ENCODE results near the gene IYD.

Gene IYD

DNA sequence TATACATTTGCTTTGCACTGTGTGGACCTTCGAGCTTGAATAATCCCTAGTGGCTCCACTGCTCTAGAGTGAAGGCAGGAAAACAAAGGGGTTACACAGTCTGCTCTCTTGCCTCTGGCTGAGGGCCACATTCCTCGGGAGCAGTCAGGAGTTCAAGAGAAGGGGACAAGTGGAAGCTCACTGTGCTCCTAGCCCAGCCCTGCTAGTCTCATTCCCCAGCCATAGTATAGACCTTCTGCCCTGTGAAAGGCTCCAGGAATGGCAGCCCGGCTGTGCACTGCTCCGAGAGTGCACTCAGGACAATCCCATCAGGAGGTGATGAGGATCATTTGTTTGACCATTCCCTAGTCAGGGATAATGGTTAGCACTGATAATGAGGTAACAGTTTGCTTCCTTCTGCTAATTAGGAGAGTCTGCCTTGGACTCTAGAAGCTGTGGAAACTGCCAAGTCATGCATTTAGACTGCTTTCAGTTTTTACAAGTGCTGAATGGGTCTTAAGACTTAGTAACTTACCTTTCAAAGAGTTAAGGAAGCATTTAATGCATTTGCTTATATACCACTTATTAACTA lies 8.5 kb downstream of the IYD start:
- H3K4me1 ChIP-seq (ENCODE audit: control insufficient read depth, low read depth, low read length), result no peaks in the 10 kb centered on the region
- no peak overlapping the region for H3K27ac ChIP-seq (ENCODE audit: low read length)
- H3K27me3 ChIP-seq (ENCODE audit: control insufficient read depth, insufficient read depth, low read length), result no peaks in the 10 kb centered on the region
- no peak overlapping the region for H3K4me3 ChIP-seq (ENCODE audit: low read length)
- H3K36me3 ChIP-seq (ENCODE audit: control insufficient read depth, low read depth, low read length), result no peaks in the 10 kb centered on the region
- no peaks in the 10 kb centered on the region for H3K9me3 ChIP-seq (ENCODE audit: control insufficient read depth, low read depth, low read length)
- no peak overlapping the region for H3K9ac ChIP-seq (ENCODE audit: low read length)

DNA sequence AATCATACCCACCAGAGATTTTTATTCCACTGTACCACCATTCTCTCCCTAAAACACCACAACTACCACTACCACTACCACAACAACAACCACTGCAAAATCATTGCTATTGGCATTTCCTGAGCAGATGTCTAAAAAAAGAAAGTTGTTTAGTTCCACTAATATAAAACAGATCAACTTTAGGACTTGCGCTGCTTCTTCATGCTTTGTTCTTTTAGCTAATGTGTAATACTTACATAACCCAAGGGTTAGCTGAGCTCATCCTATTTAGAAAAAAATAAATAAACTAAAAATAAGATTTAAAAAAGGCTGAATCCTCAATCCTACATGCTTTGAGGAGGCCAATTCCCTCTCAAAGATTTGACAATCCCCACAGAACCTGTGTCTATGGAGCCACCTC lies 11.4 kb downstream of the IYD start:
- Histone ChIP-seq H3K9me3 (ENCODE audit: control insufficient read depth, low read depth, low read length) (no peaks in the 10 kb centered on the region), H3K4me1 (ENCODE audit: control insufficient read depth, low read depth, low read length) (no peaks in the 10 kb centered on the region), H3K27ac (ENCODE audit: low read length) (no peak overlapping the region), H3K27me3 (ENCODE audit: control insufficient read depth, insufficient read depth, low read length) (no peaks in the 10 kb centered on the region), H3K9ac (ENCODE audit: low read length) (no peak overlapping the region), H3K36me3 (ENCODE audit: control insufficient read depth, low read depth, low read length) (no peaks in the 10 kb centered on the region), H3K4me3 (ENCODE audit: low read length) (no peak overlapping the region)

DNA sequence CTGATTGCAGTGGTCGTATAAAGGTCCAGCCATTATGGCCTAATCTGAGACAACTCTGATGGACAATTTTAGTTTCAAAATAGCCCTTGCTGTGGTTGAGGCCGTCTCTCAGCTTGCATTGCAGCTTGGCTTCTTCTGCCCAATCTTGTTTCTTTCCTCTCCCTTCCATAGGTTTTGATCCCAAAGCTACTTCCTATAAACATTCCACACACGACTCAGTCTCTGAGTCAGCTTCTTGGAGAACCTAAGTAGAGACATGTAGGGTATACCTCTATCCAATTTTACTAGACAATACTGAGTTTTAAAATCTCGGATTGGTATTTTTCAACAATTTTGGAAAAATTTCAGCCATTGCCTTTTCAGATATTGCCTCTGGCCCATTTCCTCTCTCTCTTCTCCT lies 13.4 kb downstream of the IYD start:
- H3K9ac ChIP-seq (ENCODE audit: low read length), result no peak overlapping the region
- no peaks in the 10 kb centered on the region for H3K9me3 ChIP-seq (ENCODE audit: control insufficient read depth, low read depth, low read length)
- H3K27me3 ChIP-seq (ENCODE audit: control insufficient read depth, insufficient read depth, low read length), result no peaks in the 10 kb centered on the region
- H3K27ac ChIP-seq (ENCODE audit: low read length), result no peak overlapping the region
- no peaks in the 10 kb centered on the region for H3K4me1 ChIP-seq (ENCODE audit: control insufficient read depth, low read depth, low read length)
- H3K4me3 ChIP-seq (ENCODE audit: low read length), result no peak overlapping the region
- H3K36me3 ChIP-seq (ENCODE audit: control insufficient read depth, low read depth, low read length), result no peaks in the 10 kb centered on the region

DNA sequence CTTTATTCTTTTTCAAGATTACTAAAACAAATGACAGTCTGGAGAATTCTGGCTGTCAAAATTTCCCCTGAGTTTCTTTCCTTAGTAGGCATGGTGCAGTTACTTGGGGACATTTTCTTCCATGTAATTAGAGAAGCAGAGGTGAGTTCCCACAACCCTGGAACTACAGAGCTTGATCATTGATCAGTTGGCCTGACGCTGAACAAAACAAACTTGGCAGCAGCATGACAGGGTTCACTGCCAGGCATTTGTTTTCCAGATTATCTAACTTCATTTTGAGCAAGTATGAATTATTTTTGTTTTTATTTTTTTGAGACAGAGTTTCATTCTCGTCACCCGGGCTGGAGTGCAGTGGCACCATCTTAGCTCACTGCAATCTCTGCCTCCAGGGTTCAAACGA lies 22.6 kb downstream of the IYD start:
- Histone ChIP-seq H3K4me1 (ENCODE audit: control insufficient read depth, low read depth, low read length) (no peaks in the 10 kb centered on the region), H3K36me3 (ENCODE audit: control insufficient read depth, low read depth, low read length) (no peaks in the 10 kb centered on the region), H3K9ac (ENCODE audit: low read length) (no peak overlapping the region), H3K27ac (ENCODE audit: low read length) (no peak overlapping the region), H3K4me3 (ENCODE audit: low read length) (no peak overlapping the region), H3K9me3 (ENCODE audit: control insufficient read depth, low read depth, low read length) (no peaks in the 10 kb centered on the region), H3K27me3 (ENCODE audit: control insufficient read depth, insufficient read depth, low read length) (peaks cover 10% of the 10 kb centered on the region)

DNA sequence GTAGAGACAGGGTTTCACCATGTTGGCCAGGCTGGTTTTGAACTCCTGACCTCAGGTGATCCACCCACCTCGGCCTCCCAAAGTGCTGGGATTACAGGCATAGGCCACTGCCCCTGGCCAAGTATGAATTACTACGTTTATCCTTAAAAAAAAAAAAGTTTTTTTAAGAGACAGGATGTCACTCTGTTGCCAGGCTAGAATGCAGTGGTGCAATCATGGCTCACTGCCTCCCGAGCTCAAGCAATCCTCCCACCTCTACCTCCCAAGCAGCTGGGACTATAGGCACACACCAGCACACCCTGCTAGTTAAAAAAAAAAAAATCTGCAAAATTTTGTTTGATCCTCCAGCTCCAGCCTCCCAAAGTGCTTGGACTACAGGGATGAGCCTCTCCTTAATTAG lies 23.1 kb downstream of the IYD start:
- H3K4me3 ChIP-seq (ENCODE audit: low read length), result no peak overlapping the region
- no peaks in the 10 kb centered on the region for H3K36me3 ChIP-seq (ENCODE audit: control insufficient read depth, low read depth, low read length)
- no peak overlapping the region for H3K9ac ChIP-seq (ENCODE audit: low read length)
- no peaks in the 10 kb centered on the region for H3K4me1 ChIP-seq (ENCODE audit: control insufficient read depth, low read depth, low read length)
- peaks cover 10% of the 10 kb centered on the region for H3K27me3 ChIP-seq (ENCODE audit: control insufficient read depth, insufficient read depth, low read length)
- H3K27ac ChIP-seq (ENCODE audit: low read length), result no peak overlapping the region
- no peaks in the 10 kb centered on the region for H3K9me3 ChIP-seq (ENCODE audit: control insufficient read depth, low read depth, low read length)

DNA sequence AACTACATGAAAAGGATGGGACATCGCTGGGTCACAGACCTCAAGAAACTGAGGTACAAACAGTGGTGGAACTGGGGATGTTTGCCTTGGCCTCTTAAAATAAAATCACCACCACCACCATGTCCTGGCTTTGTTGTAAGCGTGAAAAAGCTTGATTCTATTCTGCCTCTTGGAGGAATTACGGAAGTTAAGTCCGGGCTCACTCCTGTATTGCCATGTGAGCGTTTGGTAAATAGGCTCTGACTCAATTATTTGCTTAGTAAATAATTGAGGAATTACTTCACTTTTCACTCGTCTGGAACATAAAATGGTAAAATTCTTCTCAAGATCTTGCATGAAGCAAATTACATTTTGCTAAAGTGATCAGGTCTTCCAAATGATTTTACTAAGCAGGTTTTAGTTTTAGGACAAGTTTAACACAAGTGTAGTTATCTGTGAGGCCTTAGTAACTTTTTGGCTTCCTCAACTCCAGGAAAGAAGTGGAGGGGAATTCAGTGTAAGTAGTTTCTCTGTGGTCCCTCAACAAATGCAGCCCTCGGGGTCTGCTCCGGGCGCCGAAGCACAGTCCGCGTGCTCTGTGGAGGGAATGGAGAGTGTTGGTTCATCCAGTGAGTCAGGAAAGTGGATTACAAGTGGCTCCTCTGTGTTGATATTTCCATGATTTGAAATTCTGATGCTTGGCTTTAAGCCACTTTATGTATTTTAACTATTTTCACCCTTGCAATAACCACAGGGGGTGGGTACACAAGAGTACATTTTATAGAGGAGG lies 23.8 kb downstream of the IYD start:
- H3K27me3 ChIP-seq (ENCODE audit: control insufficient read depth, insufficient read depth, low read length), result peaks cover 10% of the 10 kb centered on the region
- no peak overlapping the region for H3K4me3 ChIP-seq (ENCODE audit: low read length)
- H3K36me3 ChIP-seq (ENCODE audit: control insufficient read depth, low read depth, low read length), result no peaks in the 10 kb centered on the region
- H3K4me1 ChIP-seq (ENCODE audit: control insufficient read depth, low read depth, low read length), result no peaks in the 10 kb centered on the region
- H3K27ac ChIP-seq (ENCODE audit: low read length), result no peak overlapping the region
- no peak overlapping the region for H3K9ac ChIP-seq (ENCODE audit: low read length)
- no peaks in the 10 kb centered on the region for H3K9me3 ChIP-seq (ENCODE audit: control insufficient read depth, low read depth, low read length)

DNA sequence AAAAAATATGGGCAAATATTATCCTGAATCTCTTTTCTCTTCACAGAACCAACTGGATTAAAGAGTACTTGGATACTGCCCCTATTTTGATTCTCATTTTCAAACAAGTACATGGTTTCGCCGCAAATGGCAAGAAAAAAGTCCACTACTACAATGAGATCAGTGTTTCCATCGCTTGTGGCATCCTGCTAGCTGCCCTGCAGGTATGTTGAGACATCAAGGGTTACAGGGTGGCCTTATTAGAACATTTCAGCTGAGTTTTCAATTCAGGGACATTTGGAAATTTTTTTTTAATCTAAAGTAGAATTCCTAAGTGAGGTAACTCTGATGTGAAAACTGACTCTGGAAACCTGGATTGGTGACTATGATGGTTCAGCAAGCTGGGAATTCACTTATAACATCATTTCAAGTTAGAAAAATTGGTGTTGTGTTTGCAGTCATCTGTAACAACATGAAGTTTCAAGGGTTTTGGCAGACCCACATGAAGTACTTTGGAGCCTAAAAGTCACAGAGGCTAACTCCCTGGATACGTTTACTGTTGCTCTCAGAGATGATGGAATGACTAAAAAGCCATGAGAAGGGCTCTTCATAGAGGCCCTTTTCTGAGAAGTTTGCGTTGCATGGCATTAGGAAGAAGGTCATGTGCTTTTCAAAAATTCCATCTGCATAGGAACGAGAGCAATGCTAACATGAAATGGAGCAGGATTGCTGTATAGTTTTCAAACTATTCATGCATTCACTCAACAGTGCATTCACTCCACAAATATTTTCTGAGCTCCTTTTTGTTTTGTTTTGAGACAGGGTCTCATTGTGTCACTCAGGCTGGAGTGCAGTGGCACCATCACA lies 25.5 kb downstream of the IYD start:
- H3K4me3 ChIP-seq (ENCODE audit: low read length), result no peak overlapping the region
- H3K9me3 ChIP-seq (ENCODE audit: control insufficient read depth, low read depth, low read length), result no peaks in the 10 kb centered on the region
- no peak overlapping the region for H3K27ac ChIP-seq (ENCODE audit: low read length)
- no peaks in the 10 kb centered on the region for H3K4me1 ChIP-seq (ENCODE audit: control insufficient read depth, low read depth, low read length)
- no peaks in the 10 kb centered on the region for H3K36me3 ChIP-seq (ENCODE audit: control insufficient read depth, low read depth, low read length)
- no peak overlapping the region for H3K9ac ChIP-seq (ENCODE audit: low read length)
- peaks cover 10% of the 10 kb centered on the region for H3K27me3 ChIP-seq (ENCODE audit: control insufficient read depth, insufficient read depth, low read length)

DNA sequence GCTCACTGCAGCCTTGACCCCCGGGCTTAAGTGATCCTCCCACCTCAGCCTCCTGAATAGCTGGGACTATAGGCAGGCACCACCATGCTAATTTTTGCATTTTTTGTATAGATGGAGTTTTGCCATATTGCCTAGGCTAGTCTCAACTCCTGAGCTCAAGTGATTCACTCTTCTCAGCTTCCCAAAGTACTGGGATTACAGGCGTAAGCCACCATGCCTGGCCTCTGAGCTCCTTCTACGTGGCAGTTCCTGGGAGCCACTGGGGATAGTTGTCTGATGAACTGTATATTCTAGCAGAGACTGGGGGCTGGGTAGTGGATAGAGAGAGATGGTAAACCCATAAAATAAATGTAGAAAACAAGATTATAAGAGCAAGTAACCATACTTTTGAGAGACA lies 26.1 kb downstream of the IYD start:
- Histone ChIP-seq H3K4me3 (ENCODE audit: low read length) (no peak overlapping the region), H3K9me3 (ENCODE audit: control insufficient read depth, low read depth, low read length) (no peaks in the 10 kb centered on the region), H3K27ac (ENCODE audit: low read length) (no peak overlapping the region), H3K4me1 (ENCODE audit: control insufficient read depth, low read depth, low read length) (no peaks in the 10 kb centered on the region), H3K9ac (ENCODE audit: low read length) (no peak overlapping the region), H3K36me3 (ENCODE audit: control insufficient read depth, low read depth, low read length) (no peaks in the 10 kb centered on the region), H3K27me3 (ENCODE audit: control insufficient read depth, insufficient read depth, low read length) (peaks cover 10% of the 10 kb centered on the region)

DNA sequence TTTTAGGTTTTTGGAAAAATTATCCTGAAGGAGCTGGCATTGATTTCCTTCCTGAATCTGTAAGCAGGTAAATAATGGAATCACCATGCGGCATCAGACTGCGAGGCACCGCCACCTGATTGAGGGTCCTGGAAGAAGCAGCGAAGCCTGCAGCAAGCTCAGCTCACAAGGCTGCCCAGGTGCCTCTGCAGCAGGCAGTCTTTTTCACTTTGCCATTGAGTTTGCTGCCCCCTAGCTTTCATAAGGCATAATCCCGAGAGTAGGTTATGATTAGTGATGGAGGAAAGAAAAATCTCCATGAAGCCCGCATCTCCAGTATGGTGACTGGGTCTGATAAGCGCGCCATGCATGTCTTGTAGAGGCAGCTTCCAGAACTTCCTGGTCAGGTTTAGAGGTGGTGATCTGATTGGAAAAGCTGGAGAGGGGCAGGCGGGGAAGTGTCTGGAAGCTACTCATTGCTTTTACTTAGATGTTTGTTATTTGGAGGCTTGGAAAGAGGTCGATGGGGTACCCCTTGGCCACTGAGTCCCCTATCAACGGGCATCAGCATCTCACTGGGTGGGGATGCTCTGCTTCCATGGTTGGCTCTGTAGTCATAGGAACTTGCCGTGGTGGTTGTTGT lies 26.7 kb downstream of the IYD start:
- Histone ChIP-seq H3K4me3 (ENCODE audit: low read length) (no peak overlapping the region), H3K4me1 (ENCODE audit: control insufficient read depth, low read depth, low read length) (no peaks in the 10 kb centered on the region), H3K27me3 (ENCODE audit: control insufficient read depth, insufficient read depth, low read length) (peaks cover 10% of the 10 kb centered on the region), H3K36me3 (ENCODE audit: control insufficient read depth, low read depth, low read length) (no peaks in the 10 kb centered on the region), H3K9ac (ENCODE audit: low read length) (no peak overlapping the region), H3K9me3 (ENCODE audit: control insufficient read depth, low read depth, low read length) (no peaks in the 10 kb centered on the region), H3K27ac (ENCODE audit: low read length) (no peak overlapping the region)

DNA sequence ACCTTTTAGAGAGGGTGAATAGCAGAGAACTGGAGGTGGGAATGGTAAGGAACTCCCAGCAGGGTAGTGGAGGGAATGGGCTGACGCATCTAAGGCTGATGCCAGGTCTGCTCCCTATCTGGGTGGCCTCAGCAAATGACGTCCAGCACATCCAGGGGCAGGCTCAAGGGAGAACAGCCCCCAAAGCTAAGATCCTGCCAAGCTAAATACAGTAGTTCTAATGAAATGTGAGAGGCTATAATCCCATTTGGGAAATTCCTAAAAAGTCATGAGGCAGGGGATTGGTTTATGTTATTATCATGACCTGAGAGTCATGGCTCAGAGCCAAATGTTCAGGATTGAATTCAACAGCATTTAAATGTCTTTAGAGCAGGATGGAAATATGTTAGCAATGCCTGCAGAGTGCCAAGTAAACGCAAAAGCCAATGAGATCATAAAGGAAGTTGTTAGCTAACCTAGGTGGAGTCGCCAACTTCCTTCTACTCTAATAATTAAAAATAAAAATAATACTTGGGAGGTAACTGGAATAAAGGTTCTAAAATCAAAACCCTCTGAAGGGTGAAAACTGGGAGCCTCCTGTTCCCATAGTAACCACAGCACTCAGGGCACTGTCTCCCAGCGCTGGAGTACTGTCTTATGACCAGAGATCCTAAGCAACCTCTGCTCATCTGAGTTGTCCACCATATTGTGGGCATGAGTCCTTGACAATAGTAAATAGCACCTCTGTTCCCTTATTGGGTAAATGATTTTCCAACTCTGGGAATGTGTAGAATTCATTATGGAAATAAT lies 34.8 kb downstream of the IYD start:
- H3K9me3 ChIP-seq (ENCODE audit: control insufficient read depth, low read depth, low read length), result no peaks in the 10 kb centered on the region
- H3K4me1 ChIP-seq (ENCODE audit: control insufficient read depth, low read depth, low read length), result no peaks in the 10 kb centered on the region
- no peak overlapping the region for H3K9ac ChIP-seq (ENCODE audit: low read length)
- no peaks in the 10 kb centered on the region for H3K27me3 ChIP-seq (ENCODE audit: control insufficient read depth, insufficient read depth, low read length)
- no peak overlapping the region for H3K4me3 ChIP-seq (ENCODE audit: low read length)
- H3K36me3 ChIP-seq (ENCODE audit: control insufficient read depth, low read depth, low read length), result no peaks in the 10 kb centered on the region
- H3K27ac ChIP-seq (ENCODE audit: low read length), result no peak overlapping the region

DNA sequence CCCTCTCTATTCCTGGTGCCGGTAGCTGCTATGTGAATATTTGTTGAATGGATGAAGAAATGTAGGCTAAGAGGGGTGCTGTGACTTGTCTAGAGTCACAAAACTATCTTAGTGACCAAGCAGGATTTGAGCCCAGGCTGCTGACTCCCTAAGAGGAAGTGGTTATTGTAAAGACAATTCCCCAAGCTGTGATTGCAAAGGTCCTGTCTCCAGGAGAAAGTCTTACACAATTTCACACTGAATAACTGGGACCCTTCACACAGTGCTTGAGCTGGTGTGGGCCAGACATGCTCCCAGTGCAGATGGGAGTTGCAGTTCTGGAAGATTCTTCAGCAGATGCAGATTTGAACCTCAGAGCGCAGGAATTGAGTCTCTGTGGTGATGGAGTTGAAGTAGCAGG lies 38.1 kb downstream of the IYD start:
- Histone ChIP-seq H3K27me3 (ENCODE audit: control insufficient read depth, insufficient read depth, low read length) (no peaks in the 10 kb centered on the region), H3K4me1 (ENCODE audit: control insufficient read depth, low read depth, low read length) (no peaks in the 10 kb centered on the region), H3K4me3 (ENCODE audit: low read length) (no peak overlapping the region), H3K9ac (ENCODE audit: low read length) (no peak overlapping the region), H3K27ac (ENCODE audit: low read length) (no peak overlapping the region), H3K9me3 (ENCODE audit: control insufficient read depth, low read depth, low read length) (no peaks in the 10 kb centered on the region), H3K36me3 (ENCODE audit: control insufficient read depth, low read depth, low read length) (no peaks in the 10 kb centered on the region)
